Endometrium (tissue), 2 donors: ENCODE results near the gene LRRC32.
"Not testable (repeated sequence)": the region's sequence is repeated elsewhere in the genome, so short reads cannot be mapped to it uniquely, and the experiment has no call there.

Experiments used
- FAIRE-seq: peaks from 2 replicates; lab custom pipeline; 2012; peaks lifted over from hg19 to GRCh38; lab: Jason Lieb, UNC
- donor health status: control.
- donor health status: control.

LRRC32 gene

GRCh38 chr11:76648061-76648460 lies 22.5 kb downstream of the LRRC32 start:
- FAIRE-seq = no peak

- FAIRE-seq = no peak
Observed at GRCh38 chr11:76646882-76647534, 23.5 kb downstream of the LRRC32 start.

- no peak for FAIRE-seq
Observed at GRCh38 chr11:76644591-76644990, 26.0 kb downstream of the LRRC32 start.

- not testable (repeated sequence) for FAIRE-seq
Observed at GRCh38 chr11:76643711-76644110, 26.8 kb downstream of the LRRC32 start.

GRCh38 chr11:76642341-76642740 lies 28.2 kb downstream of the LRRC32 start:
- FAIRE-seq = no peak

GRCh38 chr11:76641905-76642304 lies 28.6 kb downstream of the LRRC32 start:
- no peak for FAIRE-seq

- no peak for FAIRE-seq
Observed at GRCh38 chr11:76640501-76640900, 30.0 kb downstream of the LRRC32 start.

GRCh38 chr11:76639621-76640020 lies 30.9 kb downstream of the LRRC32 start:
- FAIRE-seq = no peak

GRCh38 chr11:76638270-76639197 lies 32.0 kb downstream of the LRRC32 start:
- FAIRE-seq = no peak

GRCh38 chr11:76637491-76638269 lies 32.9 kb downstream of the LRRC32 start:
- FAIRE-seq = no peak

- no peak for FAIRE-seq
Observed at GRCh38 chr11:76636826-76637460, 33.6 kb downstream of the LRRC32 start.

GRCh38 chr11:76635991-76636738 lies 34.4 kb downstream of the LRRC32 start:
- FAIRE-seq = no peak

GRCh38 chr11:76634886-76635285 lies 35.7 kb downstream of the LRRC32 start:
- FAIRE-seq = no peak

GRCh38 chr11:76632492-76632891 lies 38.1 kb downstream of the LRRC32 start:
- FAIRE-seq = no peak

GRCh38 chr11:76631566-76632308 lies 38.8 kb downstream of the LRRC32 start:
- FAIRE-seq = no peak

- no peak for FAIRE-seq
Observed at GRCh38 chr11:76630600-76631281, 39.8 kb downstream of the LRRC32 start.

- FAIRE-seq = no peak
Observed at GRCh38 chr11:76629853-76630599, 40.5 kb downstream of the LRRC32 start.

- FAIRE-seq = no peak
Observed at GRCh38 chr11:76629116-76629852, 41.3 kb downstream of the LRRC32 start.
